Activated B cell treated with CpG ODN at 0.5 μM for 24 hours (primary cell): ENCODE data around the gene SLC16A3. TPM values are rescaled to one million over a fixed set of nuclear protein-coding genes. Genes with fewer than 3 reads are reported as not detected.
"Not testable (repeated sequence)": the region's sequence is repeated elsewhere in the genome, so short reads cannot be mapped to it uniquely, and the experiment has no call there.

Experiments used
- ATAC-seq: fragments of 200-7000 bp; cut with Tn5 transposase; one replicate; pipeline ENCODE4 v1.10.0; 2021; ENCODE audit warnings: low read depth, mild to moderate bottlenecking, moderate library complexity
- CTCF ChIA-PET: fragments of 350-600 bp; sonication (Branson Sonifier 250); formaldehyde crosslinking; loops from one replicate; lab custom pipeline; 2021; ENCODE audit warnings: antibody characterized with exemption; lab: Charles Lee
- POLR2A ChIA-PET: fragments of 350-600 bp; sonication (Branson Sonifier 250); formaldehyde crosslinking; loops from one replicate; lab custom pipeline; 2021; ENCODE audit warnings: antibody characterized with exemption; lab: Charles Lee
- DNase-seq: peaks from one replicate; pipeline ENCODE4 v3.0.0; 2022
- H3K27ac Mint-ChIP-seq: one replicate; pipeline ENCODE4 v1.8.0; 2020; ENCODE audit warnings: mixed read lengths
- H3K27me3 Mint-ChIP-seq: one replicate; pipeline ENCODE4 v1.8.0; 2021; ENCODE audit warnings: mixed read lengths
- H3K36me3 Mint-ChIP-seq: one replicate; pipeline ENCODE4 v1.8.0; 2021; ENCODE audit warnings: low read depth, mixed read lengths
- H3K4me1 Mint-ChIP-seq: one replicate; pipeline ENCODE4 v1.8.0; 2021; ENCODE audit warnings: mixed read lengths
- H3K4me3 Mint-ChIP-seq: one replicate; pipeline ENCODE4 v1.8.0; 2020; ENCODE audit warnings: mild to moderate bottlenecking, mixed read lengths
- H3K9me3 Mint-ChIP-seq: one replicate; pipeline ENCODE4 v1.8.0; 2020; ENCODE audit warnings: mixed read lengths
- intact Hi-C: fragments of 100-400 bp; cut with micrococcal nuclease; formaldehyde crosslinking; loops from one replicate; pipeline ENCODE4 v1.15.1; 2024
- total RNA-seq: library from RNA; stranded (reverse); gene quantifications from 2 replicates; pipeline ENCODE4 v1.2.3, GENCODE V29; 2022
- TF ChIP-seq, protein P1 (sequence below): fragments of 200-600 bp; IDR thresholded peaks from one replicate; pipeline ENCODE4 v1.8.0; 2022; ENCODE audit warnings: antibody characterized with exemption, mild to moderate bottlenecking

Gene SLC16A3
- total RNA-seq, 1 donor from 2014 or later: 24.6 TPM

GRCh38 chr17:82257473-82257872 lies 28.6 kb downstream of the SLC16A3 start:
- Mint-ChIP-seq H3K4me3 (no peak overlapping the region), H3K9me3 (no peaks in the 10 kb centered on the region), H3K27me3 (no peaks in the 10 kb centered on the region), H3K36me3 (peaks cover 81% of the 10 kb centered on the region), H3K27ac (no peak overlapping the region), H3K4me1 (peaks cover 6% of the 10 kb centered on the region)
- intact Hi-C loops: no loop called here
- ATAC-seq (peak; percentile 71), DNase-seq (no peak)
- POLR2A ChIA-PET: interaction anchor here (1.5 kb wide), 1 partner anchor 15 kb away, joined by 3 read pairs; no protein-coding TSS in a partner anchor
- CTCF ChIA-PET: no interaction called here
- TF ChIP-seq, protein P1, sequence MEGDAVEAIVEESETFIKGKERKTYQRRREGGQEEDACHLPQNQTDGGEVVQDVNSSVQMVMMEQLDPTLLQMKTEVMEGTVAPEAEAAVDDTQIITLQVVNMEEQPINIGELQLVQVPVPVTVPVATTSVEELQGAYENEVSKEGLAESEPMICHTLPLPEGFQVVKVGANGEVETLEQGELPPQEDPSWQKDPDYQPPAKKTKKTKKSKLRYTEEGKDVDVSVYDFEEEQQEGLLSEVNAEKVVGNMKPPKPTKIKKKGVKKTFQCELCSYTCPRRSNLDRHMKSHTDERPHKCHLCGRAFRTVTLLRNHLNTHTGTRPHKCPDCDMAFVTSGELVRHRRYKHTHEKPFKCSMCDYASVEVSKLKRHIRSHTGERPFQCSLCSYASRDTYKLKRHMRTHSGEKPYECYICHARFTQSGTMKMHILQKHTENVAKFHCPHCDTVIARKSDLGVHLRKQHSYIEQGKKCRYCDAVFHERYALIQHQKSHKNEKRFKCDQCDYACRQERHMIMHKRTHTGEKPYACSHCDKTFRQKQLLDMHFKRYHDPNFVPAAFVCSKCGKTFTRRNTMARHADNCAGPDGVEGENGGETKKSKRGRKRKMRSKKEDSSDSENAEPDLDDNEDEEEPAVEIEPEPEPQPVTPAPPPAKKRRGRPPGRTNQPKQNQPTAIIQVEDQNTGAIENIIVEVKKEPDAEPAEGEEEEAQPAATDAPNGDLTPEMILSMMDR: no peak

GRCh38 chr17:82258555-82258954 lies 29.7 kb downstream of the SLC16A3 start:
- H3K4me3 Mint-ChIP-seq: no peak overlapping the region
- peaks cover 80% of the 10 kb centered on the region for H3K36me3 Mint-ChIP-seq
- no peak overlapping the region for H3K27ac Mint-ChIP-seq
- no peak for ATAC-seq
- no peaks in the 10 kb centered on the region for H3K27me3 Mint-ChIP-seq
- ChIA-PET POLR2A (interaction anchor here (1.5 kb wide), 1 partner anchor 14 kb away, joined by 3 read pairs; no protein-coding TSS in a partner anchor), CTCF (no interaction called here)
- peaks cover 6% of the 10 kb centered on the region for H3K4me1 Mint-ChIP-seq
- no peak for DNase-seq
- TF ChIP-seq, protein P1: no peak
- intact Hi-C loops: no loop called here
- no peaks in the 10 kb centered on the region for H3K9me3 Mint-ChIP-seq

DNA sequence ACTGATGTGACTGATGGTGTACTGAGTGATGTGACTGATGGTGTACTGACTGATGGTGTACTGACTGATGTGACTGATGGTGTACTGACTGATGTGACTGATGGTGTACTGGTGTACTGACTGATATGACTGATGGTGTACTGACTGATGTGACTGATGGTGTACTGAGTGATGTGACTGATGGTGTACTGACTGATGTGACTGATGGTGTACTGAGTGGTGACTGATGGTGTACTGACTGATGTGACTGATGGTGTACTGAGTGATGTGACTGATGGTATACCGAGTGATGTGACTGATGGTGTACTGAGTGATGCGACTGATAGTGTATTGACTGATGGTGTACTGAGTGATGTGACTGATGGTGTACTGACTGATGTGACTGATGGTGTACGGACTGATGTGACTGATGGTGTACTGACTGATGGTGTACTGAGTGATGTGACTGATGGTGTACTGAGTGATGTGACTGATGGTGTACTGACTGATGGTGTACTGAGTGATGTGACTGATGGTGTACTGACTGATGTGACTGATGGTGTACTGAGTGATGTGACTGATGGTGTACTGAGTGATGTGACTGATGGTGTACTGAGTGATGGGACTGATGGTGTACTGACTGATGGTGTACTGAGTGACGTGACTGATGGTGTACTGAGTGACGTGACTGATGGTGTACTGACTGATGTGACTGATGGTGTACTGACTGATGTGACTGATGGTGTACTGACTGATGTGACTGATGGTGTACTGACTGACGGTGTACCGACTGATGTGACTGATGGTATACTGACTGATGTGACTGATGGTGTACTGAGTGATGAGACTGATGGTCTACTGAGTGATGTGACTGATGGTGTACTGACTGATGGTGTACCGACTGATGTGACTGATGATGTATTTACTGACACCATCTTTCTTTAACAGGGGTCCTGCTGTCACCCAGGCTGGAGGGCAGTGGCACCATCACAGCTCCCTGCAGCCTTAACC lies 31.4 kb downstream of the SLC16A3 start:
- H3K9me3 Mint-ChIP-seq, H3K4me1 Mint-ChIP-seq, ATAC-seq, CTCF ChIA-PET, H3K27ac Mint-ChIP-seq, intact Hi-C loops, H3K4me3 Mint-ChIP-seq, DNase-seq, H3K27me3 Mint-ChIP-seq: not testable (repeated sequence)
- POLR2A ChIA-PET: interaction anchor here (0.6 kb wide), 1 partner anchor 194 kb away, joined by 3 read pairs; no protein-coding TSS in a partner anchor
- H3K36me3 Mint-ChIP-seq: peaks cover 95% of the 10 kb centered on the region

DNA sequence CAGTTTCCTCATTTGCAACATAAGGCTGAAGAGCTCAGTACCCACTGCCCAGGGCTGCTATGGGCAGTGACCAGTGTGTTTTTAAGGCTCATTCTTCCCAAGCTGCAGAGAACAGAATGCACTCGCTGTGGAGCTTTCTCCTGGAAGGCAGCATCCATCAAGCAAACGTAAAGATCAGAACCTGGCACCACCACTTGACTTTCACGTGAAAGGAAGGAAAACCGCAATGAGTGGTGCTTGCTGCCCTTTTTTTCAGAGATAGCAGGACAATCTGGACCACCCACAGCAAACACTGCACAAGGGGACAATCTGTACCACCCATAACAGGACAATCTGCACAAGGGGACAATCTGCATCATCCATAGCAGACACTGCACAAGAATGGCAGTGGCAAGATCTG lies 33.5 kb downstream of the SLC16A3 start:
- ChIA-PET POLR2A (interaction anchor here (1.1 kb wide), 1 partner anchor 30 kb away, joined by 3 read pairs; no protein-coding TSS in a partner anchor), CTCF (no interaction called here)
- intact Hi-C loops: no loop called here
- Mint-ChIP-seq H3K9me3 (no peaks in the 10 kb centered on the region), H3K4me1 (peaks cover 11% of the 10 kb centered on the region), H3K27me3 (no peaks in the 10 kb centered on the region), H3K27ac (no peak overlapping the region), H3K4me3 (no peak overlapping the region), H3K36me3 (peaks cover 94% of the 10 kb centered on the region)
- ATAC-seq (no peak), DNase-seq (no peak)
- TF ChIP-seq, protein P1: no peak

GRCh38 chr17:82263641-82264040 lies 34.8 kb downstream of the SLC16A3 start:
- H3K36me3 Mint-ChIP-seq: peaks cover 97% of the 10 kb centered on the region
- CTCF ChIA-PET: no interaction called here
- ATAC-seq: no peak
- H3K27me3 Mint-ChIP-seq: no peaks in the 10 kb centered on the region
- no peak overlapping the region for H3K4me3 Mint-ChIP-seq
- intact Hi-C loops: no loop called here
- H3K27ac Mint-ChIP-seq: no peak overlapping the region
- no peak for DNase-seq
- peaks cover 21% of the 10 kb centered on the region for H3K4me1 Mint-ChIP-seq
- POLR2A ChIA-PET: interaction anchor here (1.2 kb wide), 1 partner anchor 34 kb away, joined by 5 read pairs; no protein-coding TSS in a partner anchor
- TF ChIP-seq, protein P1: no peak
- H3K9me3 Mint-ChIP-seq: no peaks in the 10 kb centered on the region
